ENCODE measurements around the gene PLCH2.

PLCH2 gene

GRCh38 chr1:2538872-2539271 is 62.8 kb downstream of the PLCH2 start:
- intact Hi-C loops (cut with micrococcal nuclease): no loop called here
- Mint-ChIP-seq H3K4me3 (no peak overlapping the region), H3K9me3 (no peaks in the 10 kb centered on the region), H3K36me3 (ENCODE audit: low read depth) (no peaks in the 10 kb centered on the region), H3K27ac (no peak overlapping the region), H3K27me3 (peaks cover 91% of the 10 kb centered on the region), H3K4me1 (ENCODE audit: low read depth) (no peaks in the 10 kb centered on the region)

GRCh38 chr1:2539312-2539907 is 63.3 kb downstream of the PLCH2 start:
- Mint-ChIP-seq H3K4me1 (ENCODE audit: low read depth) (no peaks in the 10 kb centered on the region), H3K9me3 (no peaks in the 10 kb centered on the region), H3K27me3 (peaks cover 91% of the 10 kb centered on the region), H3K36me3 (ENCODE audit: low read depth) (no peaks in the 10 kb centered on the region), H3K4me3 (no peak overlapping the region), H3K27ac (no peak overlapping the region)
- intact Hi-C loops (cut with micrococcal nuclease): no loop called here

- intact Hi-C loops (cut with micrococcal nuclease): no loop called here
- Mint-ChIP-seq H3K27me3 (peaks cover 79% of the 10 kb centered on the region), H3K27ac (no peak overlapping the region), H3K36me3 (ENCODE audit: low read depth) (no peaks in the 10 kb centered on the region), H3K9me3 (no peaks in the 10 kb centered on the region), H3K4me1 (ENCODE audit: low read depth) (peaks cover 11% of the 10 kb centered on the region), H3K4me3 (no peak overlapping the region)
These were observed 64.9 kb downstream of the PLCH2 start for GRCh38 chr1:2540816-2541492.

- Mint-ChIP-seq H3K4me3 (no peak overlapping the region), H3K27ac (no peak overlapping the region), H3K9me3 (no peaks in the 10 kb centered on the region), H3K36me3 (ENCODE audit: low read depth) (no peaks in the 10 kb centered on the region), H3K27me3 (peaks cover 73% of the 10 kb centered on the region), H3K4me1 (ENCODE audit: low read depth) (peaks cover 12% of the 10 kb centered on the region)
- intact Hi-C loops (cut with micrococcal nuclease): no loop called here
These were observed 65.6 kb downstream of the PLCH2 start for GRCh38 chr1:2541619-2542245.

- H3K4me1 Mint-ChIP-seq (ENCODE audit: low read depth): peaks cover 18% of the 10 kb centered on the region
- H3K27me3 Mint-ChIP-seq: peaks cover 68% of the 10 kb centered on the region
- H3K36me3 Mint-ChIP-seq (ENCODE audit: low read depth): no peaks in the 10 kb centered on the region
- intact Hi-C loops (cut with micrococcal nuclease): no loop called here
- no peak overlapping the region for H3K4me3 Mint-ChIP-seq
- no peak overlapping the region for H3K27ac Mint-ChIP-seq
- no peaks in the 10 kb centered on the region for H3K9me3 Mint-ChIP-seq
These were observed 66.3 kb downstream of the PLCH2 start for GRCh38 chr1:2542246-2542915.

- Mint-ChIP-seq H3K4me1 (ENCODE audit: low read depth) (peaks cover 30% of the 10 kb centered on the region), H3K4me3 (no peak overlapping the region), H3K27me3 (peaks cover 56% of the 10 kb centered on the region), H3K27ac (no peak overlapping the region), H3K36me3 (ENCODE audit: low read depth) (no peaks in the 10 kb centered on the region), H3K9me3 (no peaks in the 10 kb centered on the region)
- intact Hi-C loops (cut with micrococcal nuclease): no loop called here
These were observed 67.5 kb downstream of the PLCH2 start for GRCh38 chr1:2543543-2544092.

- Mint-ChIP-seq H3K27ac (no peak overlapping the region), H3K27me3 (peaks cover 49% of the 10 kb centered on the region), H3K36me3 (ENCODE audit: low read depth) (no peaks in the 10 kb centered on the region), H3K9me3 (no peaks in the 10 kb centered on the region), H3K4me1 (ENCODE audit: low read depth) (peaks cover 37% of the 10 kb centered on the region), H3K4me3 (no peak overlapping the region)
- intact Hi-C loops (cut with micrococcal nuclease): no loop called here
These were observed 68.2 kb downstream of the PLCH2 start for GRCh38 chr1:2544093-2544874.

- Mint-ChIP-seq H3K4me3 (no peak overlapping the region), H3K27ac (peak overlapping the region; percentile 92), H3K9me3 (no peaks in the 10 kb centered on the region), H3K36me3 (ENCODE audit: low read depth) (no peaks in the 10 kb centered on the region), H3K4me1 (ENCODE audit: low read depth) (peaks cover 44% of the 10 kb centered on the region), H3K27me3 (peaks cover 41% of the 10 kb centered on the region)
- intact Hi-C loops (cut with micrococcal nuclease): loop anchor here (5.0 kb wide), 1 partner anchor 348 kb away; no protein-coding TSS in a partner anchor
These were observed 69.0 kb downstream of the PLCH2 start for GRCh38 chr1:2544875-2545640.

GRCh38 chr1:2545754-2546514 is 69.8 kb downstream of the PLCH2 start:
- H3K27me3 Mint-ChIP-seq: peaks cover 37% of the 10 kb centered on the region
- peak overlapping the region; percentile 86 for H3K4me3 Mint-ChIP-seq
- intact Hi-C loops (cut with micrococcal nuclease): loop anchor here (5.0 kb wide), 1 partner anchor 349 kb away; no protein-coding TSS in a partner anchor
- peak overlapping the region; percentile 92 for H3K27ac Mint-ChIP-seq
- no peaks in the 10 kb centered on the region for H3K9me3 Mint-ChIP-seq
- H3K4me1 Mint-ChIP-seq (ENCODE audit: low read depth): peaks cover 53% of the 10 kb centered on the region
- H3K36me3 Mint-ChIP-seq (ENCODE audit: low read depth): no peaks in the 10 kb centered on the region

- intact Hi-C loops (cut with micrococcal nuclease): loop anchor here (5.0 kb wide), 1 partner anchor 349 kb away; no protein-coding TSS in a partner anchor
- H3K4me3 Mint-ChIP-seq: peak overlapping the region; percentile 86
- H3K27me3 Mint-ChIP-seq: peaks cover 30% of the 10 kb centered on the region
- H3K4me1 Mint-ChIP-seq (ENCODE audit: low read depth): peaks cover 55% of the 10 kb centered on the region
- no peaks in the 10 kb centered on the region for H3K36me3 Mint-ChIP-seq (ENCODE audit: low read depth)
- peak overlapping the region; percentile 92 for H3K27ac Mint-ChIP-seq
- H3K9me3 Mint-ChIP-seq: no peaks in the 10 kb centered on the region
These were observed 70.6 kb downstream of the PLCH2 start for GRCh38 chr1:2546515-2547209.

GRCh38 chr1:2547210-2548067 is 71.3 kb downstream of the PLCH2 start:
- peak overlapping the region; percentile 86 for H3K4me3 Mint-ChIP-seq
- peak overlapping the region; percentile 92 for H3K27ac Mint-ChIP-seq
- intact Hi-C loops (cut with micrococcal nuclease): loop anchor here (1.0 to 5.0 kb wide), 4 partner anchors 9 to 350 kb away; partner anchors contain the start of genes PANK4, PRXL2B and TNFRSF14
- no peaks in the 10 kb centered on the region for H3K36me3 Mint-ChIP-seq (ENCODE audit: low read depth)
- peaks cover 25% of the 10 kb centered on the region for H3K27me3 Mint-ChIP-seq
- H3K4me1 Mint-ChIP-seq (ENCODE audit: low read depth): peaks cover 55% of the 10 kb centered on the region
- no peaks in the 10 kb centered on the region for H3K9me3 Mint-ChIP-seq

Measured in dendritic cell treated with granulocyte-macrophage colony-stimulating factor and Interleukin-4, amounts not matched to agents 40 ng/mL and 50 ng/mL, for 4 days (primary cell).